ENCODE data around the gene DAD1. TPM values are rescaled to one million over a fixed set of nuclear protein-coding genes. Genes with fewer than 3 reads are reported as not detected.

DAD1 gene
- polyA plus RNA-seq, 4 donors, result 147 to 313 (median 225) TPM

- Histone ChIP-seq H3K27me3 (ENCODE audit: control insufficient read depth in 3 of 3, insufficient read depth in 3 of 3, low read length in 3 of 3) (no peaks in the 10 kb centered on the region), H3K9me3 (ENCODE audit: control insufficient read depth in 2 of 2, insufficient read depth in 1 of 2, low read depth in 1 of 2, low read length in 1 of 2) (no peaks in the 10 kb centered on the region), H3K27ac (ENCODE audit: low read depth in 1 of 3, low read length in 2 of 3) (peak overlapping the region in 2 of 3 donors; percentile 54 to 59), H3K4me3 (ENCODE audit: low read depth in 1 of 3, low read length in 3 of 3) (no peak overlapping the region), H3K36me3 (ENCODE audit: control insufficient read depth in 3 of 3, insufficient read depth in 2 of 3, low read depth in 1 of 3, low read length in 3 of 3) (no peaks in the 10 kb centered on the region), H3K4me1 (ENCODE audit: control insufficient read depth in 3 of 3, insufficient read depth in 2 of 3, low read depth in 1 of 3, low read length in 2 of 3) (peaks cover 0 to 34% (median 0%) of the 10 kb centered on the region in 3 donors)
- FAIRE-seq (no peak), DNase-seq (no peak)
- WGBS, 3 donors, result 69 to 82% (median 76%) methylated on average over 13 of the region's 13 CpGs
Measured at GRCh38 chr14:22552001-22552826, 36.8 kb downstream of the DAD1 start.

- no peak for DNase-seq
- H3K36me3 ChIP-seq (ENCODE audit: control insufficient read depth in 3 of 3, insufficient read depth in 2 of 3, low read depth in 1 of 3, low read length in 3 of 3), result no peaks in the 10 kb centered on the region
- H3K4me1 ChIP-seq (ENCODE audit: control insufficient read depth in 3 of 3, insufficient read depth in 2 of 3, low read depth in 1 of 3, low read length in 2 of 3), result peaks cover 0 to 35% (median 0%) of the 10 kb centered on the region in 3 donors
- H3K9me3 ChIP-seq (ENCODE audit: control insufficient read depth in 2 of 2, insufficient read depth in 1 of 2, low read depth in 1 of 2, low read length in 1 of 2), result no peaks in the 10 kb centered on the region
- H3K27ac ChIP-seq (ENCODE audit: low read depth in 1 of 3, low read length in 2 of 3), result peak overlapping the region in 2 of 3 donors; percentile 2 to 22
- H3K4me3 ChIP-seq (ENCODE audit: low read depth in 1 of 3, low read length in 3 of 3), result no peak overlapping the region
- no peaks in the 10 kb centered on the region for H3K27me3 ChIP-seq (ENCODE audit: control insufficient read depth in 3 of 3, insufficient read depth in 3 of 3, low read length in 3 of 3)
- FAIRE-seq, result no peak
- 40 to 55% (median 49%) methylated on average over 5 of the region's 5 CpGs for WGBS, 3 donors
Measured at GRCh38 chr14:22551605-22551997, 37.4 kb downstream of the DAD1 start.

GRCh38 chr14:22549981-22550673, 38.9 kb downstream of the DAD1 start:
- H3K27me3 ChIP-seq (ENCODE audit: control insufficient read depth in 3 of 3, insufficient read depth in 3 of 3, low read length in 3 of 3), result no peaks in the 10 kb centered on the region
- WGBS, 3 donors, result 48 to 70% (median 60%) methylated on average over 11 of the region's 11 CpGs
- no peak for DNase-seq
- peak overlapping the region in 2 of 3 donors; percentile 25 to 55 for H3K27ac ChIP-seq (ENCODE audit: low read depth in 1 of 3, low read length in 2 of 3)
- no peak overlapping the region for H3K4me3 ChIP-seq (ENCODE audit: low read depth in 1 of 3, low read length in 3 of 3)
- H3K36me3 ChIP-seq (ENCODE audit: control insufficient read depth in 3 of 3, insufficient read depth in 2 of 3, low read depth in 1 of 3, low read length in 3 of 3), result peaks cover 0 to 2% (median 0%) of the 10 kb centered on the region in 3 donors
- FAIRE-seq, result no peak
- no peaks in the 10 kb centered on the region for H3K9me3 ChIP-seq (ENCODE audit: control insufficient read depth in 2 of 2, insufficient read depth in 1 of 2, low read depth in 1 of 2, low read length in 1 of 2)
- H3K4me1 ChIP-seq (ENCODE audit: control insufficient read depth in 3 of 3, insufficient read depth in 2 of 3, low read depth in 1 of 3, low read length in 2 of 3), result peaks cover 0 to 28% (median 0%) of the 10 kb centered on the region in 3 donors

GRCh38 chr14:22549324-22549962, 39.6 kb downstream of the DAD1 start:
- no peak for DNase-seq
- WGBS, 3 donors, result 51 to 71% (median 64%) methylated on average over 6 of the region's 6 CpGs
- H3K4me3 ChIP-seq (ENCODE audit: low read depth in 1 of 3, low read length in 3 of 3), result no peak overlapping the region
- H3K27me3 ChIP-seq (ENCODE audit: control insufficient read depth in 3 of 3, insufficient read depth in 3 of 3, low read length in 3 of 3), result no peaks in the 10 kb centered on the region
- FAIRE-seq, result no peak
- peak overlapping the region in 2 of 3 donors; percentile 25 to 55 for H3K27ac ChIP-seq (ENCODE audit: low read depth in 1 of 3, low read length in 2 of 3)
- peaks cover 0 to 2% (median 0%) of the 10 kb centered on the region in 3 donors for H3K36me3 ChIP-seq (ENCODE audit: control insufficient read depth in 3 of 3, insufficient read depth in 2 of 3, low read depth in 1 of 3, low read length in 3 of 3)
- peaks cover 0 to 28% (median 0%) of the 10 kb centered on the region in 3 donors for H3K4me1 ChIP-seq (ENCODE audit: control insufficient read depth in 3 of 3, insufficient read depth in 2 of 3, low read depth in 1 of 3, low read length in 2 of 3)
- no peaks in the 10 kb centered on the region for H3K9me3 ChIP-seq (ENCODE audit: control insufficient read depth in 2 of 2, insufficient read depth in 1 of 2, low read depth in 1 of 2, low read length in 1 of 2)

GRCh38 chr14:22547948-22548750, 40.9 kb downstream of the DAD1 start:
- Histone ChIP-seq H3K4me3 (ENCODE audit: low read depth in 1 of 3, low read length in 3 of 3) (no peak overlapping the region), H3K9me3 (ENCODE audit: control insufficient read depth in 2 of 2, insufficient read depth in 1 of 2, low read depth in 1 of 2, low read length in 1 of 2) (no peaks in the 10 kb centered on the region), H3K27ac (ENCODE audit: low read depth in 1 of 3, low read length in 2 of 3) (peak overlapping the region in 2 of 3 donors; percentile 26 to 79), H3K36me3 (ENCODE audit: control insufficient read depth in 3 of 3, insufficient read depth in 2 of 3, low read depth in 1 of 3, low read length in 3 of 3) (peaks cover 0 to 4% (median 0%) of the 10 kb centered on the region in 3 donors), H3K4me1 (ENCODE audit: control insufficient read depth in 3 of 3, insufficient read depth in 2 of 3, low read depth in 1 of 3, low read length in 2 of 3) (peaks cover 0 to 28% (median 0%) of the 10 kb centered on the region in 3 donors), H3K27me3 (ENCODE audit: control insufficient read depth in 3 of 3, insufficient read depth in 3 of 3, low read length in 3 of 3) (no peaks in the 10 kb centered on the region)
- FAIRE-seq (no peak), DNase-seq (peak; percentile 55 to 66)
- WGBS, 3 donors, result 23 to 65% (median 28%) methylated on average over 7 to 8 of the region's 8 CpGs

GRCh38 chr14:22547313-22547947, 41.6 kb downstream of the DAD1 start:
- Histone ChIP-seq H3K4me3 (ENCODE audit: low read depth in 1 of 3, low read length in 3 of 3) (no peak overlapping the region), H3K4me1 (ENCODE audit: control insufficient read depth in 3 of 3, insufficient read depth in 2 of 3, low read depth in 1 of 3, low read length in 2 of 3) (peaks cover 0 to 28% (median 0%) of the 10 kb centered on the region in 3 donors), H3K9me3 (ENCODE audit: control insufficient read depth in 2 of 2, insufficient read depth in 1 of 2, low read depth in 1 of 2, low read length in 1 of 2) (no peaks in the 10 kb centered on the region), H3K27ac (ENCODE audit: low read depth in 1 of 3, low read length in 2 of 3) (peak overlapping the region; percentile 25 to 79 (median 26)), H3K36me3 (ENCODE audit: control insufficient read depth in 3 of 3, insufficient read depth in 2 of 3, low read depth in 1 of 3, low read length in 3 of 3) (peaks cover 0 to 4% (median 0%) of the 10 kb centered on the region in 3 donors), H3K27me3 (ENCODE audit: control insufficient read depth in 3 of 3, insufficient read depth in 3 of 3, low read length in 3 of 3) (no peaks in the 10 kb centered on the region)
- WGBS, 3 donors, result 23 to 45% (median 34%) methylated on average over 9 of the region's 9 CpGs
- DNase-seq (no peak), FAIRE-seq (no peak)

- no peak for FAIRE-seq
Measured at GRCh38 chr14:22546722-22547071, 42.3 kb downstream of the DAD1 start.

More at GRCh38 chr14:22546722-22547071, 42.3 kb downstream of the DAD1 start:
- Histone ChIP-seq H3K36me3 (ENCODE audit: control insufficient read depth in 3 of 3, insufficient read depth in 2 of 3, low read depth in 1 of 3, low read length in 3 of 3) (peaks cover 0 to 4% (median 0%) of the 10 kb centered on the region in 3 donors), H3K4me3 (ENCODE audit: low read depth in 1 of 3, low read length in 3 of 3) (no peak overlapping the region), H3K4me1 (ENCODE audit: control insufficient read depth in 3 of 3, insufficient read depth in 2 of 3, low read depth in 1 of 3, low read length in 2 of 3) (peaks cover 0 to 28% (median 0%) of the 10 kb centered on the region in 3 donors), H3K9me3 (ENCODE audit: control insufficient read depth in 2 of 2, insufficient read depth in 1 of 2, low read depth in 1 of 2, low read length in 1 of 2) (no peaks in the 10 kb centered on the region), H3K27ac (ENCODE audit: low read depth in 1 of 3, low read length in 2 of 3) (peak overlapping the region; percentile 6 to 79 (median 29)), H3K27me3 (ENCODE audit: control insufficient read depth in 3 of 3, insufficient read depth in 3 of 3, low read length in 3 of 3) (no peaks in the 10 kb centered on the region)
- DNase-seq, result no peak
- 13 to 68% (median 30%) methylated on average over 3 of the region's 3 CpGs for WGBS, 3 donors
